Right lobe of liver (tissue), 4 donors: Measurements from ENCODE around the gene BCO2.

Source experiments
- CTCF ChIP-seq, 4 donors: fragments of 200-600 bp in 3 of 4; fragments of 450-650 bp in 1 of 4; IDR thresholded peaks; one replicate each; pipeline versions ENCODE4 v1.5.1 to v1.8.0; 2016 to 2022; ENCODE audit warnings: antibody characterized with exemption in 4 of 4, mild to moderate bottlenecking in 2 of 4
- POLR2A ChIP-seq: fragments of 450-650 bp; IDR thresholded peaks from one replicate; pipeline ENCODE4 v1.6.1; 2017; ENCODE audit warnings: antibody characterized with exemption, mild to moderate bottlenecking
- donor health status: DM: no; HTN: no; CAD: no.
- donor health status: DM: no; HTN: no; CAD: no.
- donor health status: DM: no; HTN: yes; CAD: no.

GRCh38 chr11:112165049-112165448 is 10.3 kb upstream of the BCO2 start:
- TF ChIP-seq CTCF (IDR thresholded peaks at IDR 0.05), result no peak
- TF ChIP-seq POLR2A, result no peak
